Measurements from ENCODE around the gene MXI1.

Gene MXI1

DNA sequence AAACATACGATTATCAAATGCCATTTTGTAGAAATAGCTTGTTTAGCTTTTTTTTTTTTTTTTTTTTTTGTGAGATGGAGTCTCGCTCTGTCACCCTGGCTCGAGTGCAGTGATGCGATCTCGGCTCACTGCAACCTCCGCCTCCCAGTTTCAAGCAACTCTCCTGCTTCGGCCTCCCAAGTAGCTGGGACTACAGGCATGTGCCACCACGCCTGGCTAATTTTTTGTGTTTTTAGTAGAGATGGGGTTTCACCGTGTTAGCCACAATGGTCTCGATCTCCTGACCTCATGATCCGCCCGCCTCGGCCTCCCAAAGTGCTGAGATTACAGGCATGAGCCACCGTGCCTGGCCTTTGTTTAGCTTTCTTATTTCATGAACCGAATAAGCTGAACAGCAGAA, 65.6 kb downstream of the MXI1 start:
- in situ Hi-C loops (cut with MboI; ENCODE audit: low sequenced_read_pairs) = loop anchor here (10.0 kb wide), 1 partner anchor 138 kb away; no protein-coding TSS in a partner anchor

DNA sequence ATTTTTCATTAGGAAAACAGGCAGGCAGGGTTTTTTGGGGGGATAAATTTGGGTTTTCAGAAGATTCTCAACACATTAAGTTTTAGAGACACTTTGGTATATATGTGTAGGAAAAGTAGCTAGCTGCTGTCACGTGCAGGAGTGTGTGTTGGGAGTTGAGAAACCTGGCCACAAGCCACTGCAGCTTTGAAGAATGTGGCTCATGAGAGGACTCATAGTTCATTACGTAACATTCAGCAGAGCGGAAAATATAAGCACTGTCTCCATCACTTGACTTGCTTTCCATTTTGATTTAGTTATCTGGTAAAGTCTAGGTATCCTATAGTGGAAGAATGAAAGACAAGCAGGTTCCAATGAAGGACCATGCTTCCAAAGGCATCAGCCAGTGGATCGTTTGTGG, 66.1 kb downstream of the MXI1 start:
- in situ Hi-C loops (cut with MboI; ENCODE audit: low sequenced_read_pairs) = loop anchor here (10.0 kb wide), 1 partner anchor 139 kb away; no protein-coding TSS in a partner anchor

DNA sequence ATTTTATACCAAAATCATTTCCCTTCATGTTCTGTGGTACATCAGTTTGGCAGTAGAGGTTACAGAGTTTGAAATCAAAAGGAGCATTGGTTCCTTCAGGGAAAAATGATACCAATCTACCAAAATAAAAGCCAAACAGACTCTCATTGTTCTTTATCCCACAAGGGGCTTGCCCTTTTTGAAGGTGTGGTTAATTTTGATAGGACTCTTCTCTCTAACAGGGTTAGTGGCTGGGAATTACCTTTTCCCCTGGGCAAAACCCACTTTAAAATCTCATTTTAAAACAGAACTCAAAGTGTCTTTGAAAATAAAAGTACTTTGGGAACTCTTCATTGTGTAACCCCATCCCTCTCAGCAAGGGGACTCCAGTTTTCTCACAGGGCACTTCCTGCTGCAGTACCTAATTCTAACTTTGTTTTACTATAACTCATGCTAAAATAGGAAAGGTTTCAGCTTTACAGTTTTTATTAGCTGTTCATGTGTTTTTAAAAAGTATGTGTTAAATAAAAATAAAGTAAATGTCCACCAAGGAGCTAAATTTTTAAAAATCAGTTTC, 66.7 kb downstream of the MXI1 start:
- in situ Hi-C loops (cut with MboI; ENCODE audit: low sequenced_read_pairs) = loop anchor here (10.0 kb wide), 1 partner anchor 139 kb away; no protein-coding TSS in a partner anchor

DNA sequence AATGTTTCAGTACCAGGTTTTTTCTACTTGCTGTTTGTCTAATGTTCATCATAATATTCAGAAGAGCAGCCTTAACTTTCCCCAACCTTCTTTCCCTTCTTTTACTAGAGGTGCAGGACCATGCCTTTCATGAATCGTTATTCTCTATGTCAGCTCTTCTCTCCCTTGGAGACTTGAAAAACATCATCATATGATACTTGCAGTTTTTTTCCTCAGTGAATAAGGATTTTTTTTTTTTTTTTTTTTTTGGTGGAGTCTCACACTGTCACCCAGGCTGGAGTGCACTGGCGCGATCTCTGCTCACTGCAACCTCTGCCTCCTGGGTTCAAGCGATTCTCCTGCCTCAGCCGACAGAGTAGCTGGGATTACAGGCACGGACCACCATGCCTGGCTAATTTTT, 67.2 kb downstream of the MXI1 start:
- in situ Hi-C loops (cut with MboI; ENCODE audit: low sequenced_read_pairs) = loop anchor here (10.0 to 25.0 kb wide), 2 partner anchors 140 to 387 kb away; no protein-coding TSS in a partner anchor

DNA sequence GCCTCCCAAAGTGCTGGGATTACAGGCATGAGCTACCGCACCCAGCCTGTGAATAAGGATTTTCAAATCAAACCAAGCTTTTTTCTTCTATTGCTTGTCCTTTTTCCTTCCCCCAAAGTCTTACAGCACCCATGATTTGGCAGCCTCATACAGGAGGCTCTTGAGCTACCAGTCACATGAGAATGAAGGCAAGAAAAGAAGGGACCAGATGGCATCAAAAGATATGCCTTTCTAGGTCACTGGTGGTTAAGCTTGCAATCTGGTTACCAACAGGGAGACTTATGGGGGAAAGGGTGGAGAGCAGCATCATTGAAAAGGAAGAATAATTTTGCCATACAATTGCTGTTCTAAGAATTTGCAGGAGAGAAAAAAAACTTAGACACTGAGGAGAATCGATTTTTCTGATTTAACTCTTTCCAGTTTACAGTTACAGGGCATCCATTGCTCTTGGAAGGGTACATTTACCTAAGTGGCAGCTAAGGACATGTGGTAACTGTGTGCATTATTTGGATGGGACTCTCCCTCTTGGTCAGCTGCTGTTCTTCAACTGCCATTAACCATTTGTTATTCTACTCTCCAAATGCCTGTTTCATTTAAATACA, 67.8 kb downstream of the MXI1 start:
- in situ Hi-C loops (cut with MboI; ENCODE audit: low sequenced_read_pairs) = loop anchor here (10.0 to 25.0 kb wide), 2 partner anchors 140 to 388 kb away; no protein-coding TSS in a partner anchor

DNA sequence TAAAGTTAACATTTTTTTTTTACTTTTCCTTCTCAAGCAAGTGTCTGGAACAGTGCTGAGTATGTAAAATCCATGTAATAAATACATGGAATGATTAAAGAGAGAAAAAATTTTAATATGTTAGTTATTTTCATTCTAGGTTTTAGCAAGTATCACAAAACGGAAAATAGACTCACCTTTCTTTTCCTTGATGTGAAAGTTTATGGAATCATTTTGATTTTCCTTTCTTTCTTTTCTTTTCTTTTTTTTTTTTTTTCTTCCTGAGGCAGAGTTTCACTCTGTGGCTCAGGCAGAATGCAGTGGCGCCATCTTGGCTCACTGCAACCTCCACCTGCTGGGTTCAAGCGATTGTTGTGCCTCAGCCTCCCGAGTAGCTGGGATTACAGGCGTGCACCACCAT, 69.2 kb downstream of the MXI1 start:
- in situ Hi-C loops (cut with MboI; ENCODE audit: low sequenced_read_pairs) = loop anchor here (10.0 to 25.0 kb wide), 2 partner anchors 142 to 389 kb away; no protein-coding TSS in a partner anchor

DNA sequence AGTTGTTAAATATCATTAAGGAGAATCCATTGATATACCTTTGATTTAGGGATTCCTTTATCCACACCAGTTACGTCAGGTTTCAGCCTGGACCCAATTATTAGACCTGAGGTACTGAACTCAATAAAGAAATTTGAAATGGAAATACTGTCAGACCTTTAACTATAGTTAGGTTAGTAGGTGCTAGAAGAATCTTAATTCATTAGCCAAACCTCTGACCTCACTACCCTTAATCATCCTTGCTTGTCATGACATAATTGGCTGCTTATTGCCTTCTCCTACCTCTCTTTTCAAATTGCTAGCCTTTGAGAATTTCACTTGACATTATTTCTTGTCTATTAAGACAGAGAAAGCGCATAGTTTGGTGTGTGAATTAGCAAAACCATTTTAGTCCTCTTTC, 70.2 kb downstream of the MXI1 start:
- in situ Hi-C loops (cut with MboI; ENCODE audit: low sequenced_read_pairs) = loop anchor here (10.0 to 25.0 kb wide), 2 partner anchors 143 to 390 kb away; no protein-coding TSS in a partner anchor

DNA sequence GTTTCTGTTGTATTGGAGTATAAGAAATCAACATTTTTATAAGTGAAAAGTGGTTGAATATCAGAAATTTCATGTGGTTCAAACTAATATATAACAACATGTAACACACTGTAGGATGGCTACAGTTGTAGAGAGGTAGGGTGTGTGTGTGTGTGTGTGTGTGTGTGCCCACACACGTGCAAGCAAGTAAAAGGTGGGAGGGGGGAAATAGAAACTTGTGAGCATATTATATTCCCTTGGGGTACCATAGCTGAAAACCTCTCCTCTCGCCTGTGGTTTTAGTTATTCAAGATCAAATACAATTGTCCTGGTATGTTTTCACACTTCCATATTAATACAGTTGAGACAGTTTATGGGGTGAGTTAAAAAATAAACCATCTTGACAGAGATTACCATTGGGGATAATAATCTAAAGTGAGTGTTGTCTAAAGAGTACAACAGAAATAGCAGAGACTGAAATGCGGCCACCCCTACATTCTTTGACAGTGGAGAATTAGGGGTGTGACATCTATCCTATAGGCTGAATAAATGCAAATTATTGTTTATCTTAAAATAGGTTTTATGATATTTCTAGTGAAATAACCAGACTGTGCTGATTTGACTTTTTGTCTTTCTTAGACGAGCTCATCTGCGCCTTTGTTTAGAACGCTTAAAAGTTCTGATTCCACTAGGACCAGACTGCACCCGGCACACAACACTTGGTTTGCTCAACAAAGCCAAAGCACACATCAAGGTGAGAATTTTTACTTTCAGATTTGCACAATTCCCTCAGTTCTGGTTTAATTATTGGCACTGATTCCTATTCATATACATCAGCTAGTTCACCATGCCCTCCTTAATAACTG, 71.4 kb downstream of the MXI1 start:
- in situ Hi-C loops (cut with MboI; ENCODE audit: low sequenced_read_pairs) = loop anchor here (10.0 to 25.0 kb wide), 2 partner anchors 144 to 391 kb away; no protein-coding TSS in a partner anchor

DNA sequence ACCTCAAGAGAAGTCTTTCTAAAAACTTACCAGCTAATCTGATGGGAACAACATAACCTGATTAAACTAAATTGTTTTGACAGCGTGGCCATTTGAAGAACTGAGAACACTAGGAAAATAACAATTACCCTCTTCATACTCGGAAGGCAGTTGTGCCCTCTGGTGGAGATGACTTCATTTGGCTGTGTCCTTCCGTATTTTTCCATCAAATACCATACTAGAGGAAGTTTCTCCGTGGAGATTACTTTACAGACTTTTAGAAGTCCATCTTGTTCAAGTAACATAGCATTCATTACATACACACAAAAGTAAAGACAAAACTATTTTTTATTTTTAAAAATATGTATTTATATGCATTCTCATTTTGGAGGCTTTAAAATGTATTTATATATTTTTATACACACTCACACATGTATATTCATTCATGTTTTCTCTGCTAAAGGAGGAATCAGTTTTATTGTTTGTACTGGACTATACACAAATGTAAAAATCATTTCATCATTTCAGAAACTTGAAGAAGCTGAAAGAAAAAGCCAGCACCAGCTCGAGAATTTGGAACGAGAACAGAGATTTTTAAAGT, 72.1 kb downstream of the MXI1 start:
- in situ Hi-C loops (cut with MboI; ENCODE audit: low sequenced_read_pairs) = loop anchor here (10.0 to 25.0 kb wide), 2 partner anchors 145 to 392 kb away; no protein-coding TSS in a partner anchor

DNA sequence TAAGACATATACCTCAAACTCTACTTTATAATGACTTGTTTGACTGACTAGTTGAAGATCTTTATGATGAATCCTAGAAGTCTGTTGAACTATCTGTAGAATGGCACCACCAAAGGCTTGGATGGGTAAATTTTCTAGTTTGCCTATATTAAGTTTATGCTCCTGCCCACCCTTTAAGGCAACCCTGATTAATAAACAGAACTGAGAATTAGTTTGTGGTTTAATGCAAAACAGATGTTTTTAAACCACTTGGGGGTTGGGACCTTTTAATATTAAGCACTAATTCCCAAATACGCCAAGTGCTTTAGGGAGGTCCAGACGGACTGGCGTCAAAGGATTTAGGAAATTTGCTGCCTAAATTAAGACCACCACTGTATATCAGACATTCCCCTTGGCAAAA, 76.9 kb downstream of the MXI1 start:
- in situ Hi-C loops (cut with MboI; ENCODE audit: low sequenced_read_pairs) = loop anchor here (25.0 kb wide), 1 partner anchor 397 kb away; no protein-coding TSS in a partner anchor

DNA sequence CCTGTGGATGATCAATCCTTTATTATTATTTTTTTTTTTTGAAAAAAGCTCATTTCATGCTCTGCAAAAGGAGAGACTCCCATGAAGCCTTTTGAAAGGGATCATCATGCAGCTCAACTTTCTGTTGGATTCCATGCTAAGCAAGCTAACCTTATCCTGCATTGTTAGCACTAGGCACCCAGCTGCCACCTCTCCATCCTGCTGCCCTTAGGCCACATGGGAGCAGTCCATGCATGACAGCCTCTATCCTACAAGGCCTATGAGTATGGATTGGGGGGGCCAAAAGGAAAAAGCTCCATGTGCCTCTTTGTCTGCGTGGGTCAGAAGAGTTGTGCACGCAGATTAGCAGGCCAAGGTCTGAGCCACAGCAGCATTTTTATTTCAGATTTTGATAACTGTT, 78.1 kb downstream of the MXI1 start:
- in situ Hi-C loops (cut with MboI; ENCODE audit: low sequenced_read_pairs) = loop anchor here (25.0 kb wide), 1 partner anchor 398 kb away; no protein-coding TSS in a partner anchor

DNA sequence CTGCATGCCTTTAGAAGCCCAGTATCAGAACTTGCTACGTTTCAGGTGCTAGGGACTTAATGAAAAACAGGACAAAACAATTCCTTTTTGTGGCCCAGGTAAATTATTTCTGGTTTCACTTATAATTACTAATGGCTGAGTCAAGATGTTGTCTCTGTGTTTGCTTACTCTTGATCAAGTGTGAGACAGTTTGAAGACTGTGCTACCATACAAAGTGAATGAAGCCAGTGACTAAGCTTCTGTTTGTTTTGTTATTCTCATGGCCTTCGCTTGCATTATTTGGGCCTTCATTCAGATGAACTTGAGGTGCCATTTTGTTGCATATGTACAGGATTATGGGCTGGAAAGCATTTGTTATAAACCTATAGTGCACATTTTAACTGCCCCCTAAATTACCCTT, 79.4 kb downstream of the MXI1 start:
- in situ Hi-C loops (cut with MboI; ENCODE audit: low sequenced_read_pairs) = loop anchor here (25.0 kb wide), 1 partner anchor 400 kb away; no protein-coding TSS in a partner anchor

DNA sequence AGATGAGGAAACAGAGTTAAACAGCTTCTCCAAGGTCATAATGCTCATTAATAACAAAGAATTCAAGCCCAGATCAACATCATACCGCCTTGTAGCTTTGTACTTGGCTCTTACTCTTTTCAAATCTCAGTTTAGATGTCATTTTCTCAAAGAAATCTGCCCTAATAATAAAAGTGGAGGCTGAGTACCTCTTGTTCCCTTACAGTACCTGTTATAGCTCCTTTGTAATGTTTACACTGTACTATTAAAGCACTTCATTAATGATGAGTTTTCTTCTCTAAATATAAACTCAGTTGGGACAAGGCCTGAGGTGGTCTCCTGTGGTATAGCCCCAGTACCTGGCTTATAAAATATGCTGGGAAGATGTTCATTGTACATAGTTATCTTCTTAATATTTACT, 89.6 kb downstream of the MXI1 start:
- in situ Hi-C loops (cut with MboI; ENCODE audit: low sequenced_read_pairs) = loop anchor here (25.0 kb wide), 1 partner anchor 410 kb away; no protein-coding TSS in a partner anchor

DNA sequence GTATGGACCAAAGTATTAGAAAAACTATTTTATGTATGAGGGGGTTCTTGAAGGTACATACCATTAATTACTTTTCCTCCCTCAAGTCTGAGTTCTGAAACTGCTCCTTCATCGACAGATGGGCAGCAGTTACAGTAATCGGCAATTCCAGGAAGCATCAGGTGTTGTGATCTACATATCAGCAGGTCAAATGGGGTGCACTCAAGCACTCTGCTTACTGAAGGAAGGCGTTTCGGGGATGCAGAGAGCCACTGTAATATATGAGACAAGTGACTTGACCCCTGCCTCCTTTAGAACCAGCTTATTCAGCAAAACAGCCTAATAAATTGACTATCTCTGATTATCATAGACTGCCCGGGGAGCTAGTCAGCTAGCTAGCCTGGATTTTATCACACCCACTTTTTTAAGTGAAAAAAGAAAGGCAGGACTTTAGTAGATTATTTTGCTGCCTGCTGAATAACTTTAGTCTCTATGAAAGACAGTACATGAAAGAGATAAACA, 93.1 kb downstream of the MXI1 start:
- in situ Hi-C loops (cut with MboI; ENCODE audit: low sequenced_read_pairs) = loop anchor here (25.0 kb wide), 1 partner anchor 562 kb away; the partner anchor contains the start of gene PDCD4

DNA sequence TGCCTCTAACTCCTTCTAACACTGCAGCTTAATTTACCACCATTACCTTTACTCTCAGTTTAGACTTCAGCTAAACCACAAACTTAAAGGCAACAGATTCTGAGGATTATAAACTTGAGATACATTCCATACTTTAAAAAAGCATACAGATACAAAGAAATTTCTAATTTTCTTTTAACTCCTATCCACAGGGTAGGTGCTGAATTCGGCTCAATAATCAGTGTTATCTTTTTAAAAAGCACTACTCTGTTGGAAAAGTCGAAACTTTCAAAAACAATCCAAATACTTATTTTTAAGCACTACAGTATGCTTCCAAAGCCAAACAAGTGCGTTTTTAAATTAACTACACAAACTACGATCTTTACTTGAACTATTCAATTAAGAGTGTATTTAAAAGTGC, 96.3 kb downstream of the MXI1 start:
- in situ Hi-C loops (cut with MboI; ENCODE audit: low sequenced_read_pairs) = loop anchor here (25.0 kb wide), 1 partner anchor 559 kb away; the partner anchor contains the start of gene PDCD4

DNA sequence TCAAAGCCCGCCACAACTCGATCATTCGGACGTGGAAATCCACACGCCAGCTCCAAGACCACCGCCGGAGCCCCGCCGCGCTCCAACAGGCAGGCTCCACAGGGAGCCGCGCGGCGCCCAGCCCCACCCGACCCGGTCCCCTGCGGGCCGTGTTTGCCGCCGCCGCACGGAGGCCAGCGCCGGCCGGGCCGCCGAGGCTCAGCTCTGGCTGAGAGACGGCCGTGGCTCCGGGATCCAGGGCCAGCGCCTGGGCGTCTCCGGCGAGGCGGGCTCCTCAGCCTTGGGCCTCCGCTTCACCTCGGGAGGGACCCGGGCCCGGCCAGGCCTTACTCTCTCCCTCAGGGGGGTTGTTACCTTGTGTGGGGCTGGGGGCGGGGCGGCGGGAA, 97.0 kb downstream of the MXI1 start:
- in situ Hi-C loops (cut with MboI; ENCODE audit: low sequenced_read_pairs) = loop anchor here (25.0 kb wide), 1 partner anchor 558 kb away; the partner anchor contains the start of gene PDCD4

DNA sequence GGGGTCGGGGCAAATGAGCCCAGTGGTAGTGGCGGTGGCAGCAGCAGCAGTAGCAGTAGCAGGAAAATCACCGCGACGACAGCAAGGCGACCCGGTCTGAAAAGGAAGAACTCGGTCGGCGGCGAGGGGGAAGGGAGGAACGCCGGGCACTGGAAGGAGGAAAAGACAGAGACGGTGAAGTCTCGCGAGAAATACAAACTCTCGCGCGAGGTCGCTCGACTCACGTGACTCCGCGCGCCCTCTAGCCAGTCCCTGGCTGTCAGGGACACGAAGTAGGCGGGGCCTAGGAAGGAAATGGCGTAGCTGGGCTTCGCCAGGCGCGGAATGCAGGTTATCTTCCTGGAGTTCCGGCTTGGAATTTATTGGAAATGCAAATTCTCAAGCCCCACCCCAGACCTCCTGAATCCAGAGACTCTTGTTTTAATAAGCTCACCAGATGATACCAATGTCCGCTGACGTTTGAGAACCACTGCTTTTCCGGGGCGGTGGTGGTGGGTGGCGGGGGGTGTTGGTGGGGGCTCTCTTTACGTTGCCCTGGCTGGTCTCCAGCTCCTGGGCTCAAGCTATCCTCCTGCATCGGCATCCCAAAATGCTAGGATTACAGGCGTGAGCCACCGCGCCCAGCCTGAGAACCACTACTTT, 97.5 kb downstream of the MXI1 start, which contains the start of gene SMNDC1:
Gene SMNDC1 (minus strand): TSS at position 141 of the 642 bp plus-strand sequence. CDS start 1,333 bp downstream, outside the sequence.
- in situ Hi-C loops (cut with MboI; ENCODE audit: low sequenced_read_pairs) = loop anchor here (25.0 kb wide), 1 partner anchor 557 kb away; the partner anchor contains the start of gene PDCD4

DNA sequence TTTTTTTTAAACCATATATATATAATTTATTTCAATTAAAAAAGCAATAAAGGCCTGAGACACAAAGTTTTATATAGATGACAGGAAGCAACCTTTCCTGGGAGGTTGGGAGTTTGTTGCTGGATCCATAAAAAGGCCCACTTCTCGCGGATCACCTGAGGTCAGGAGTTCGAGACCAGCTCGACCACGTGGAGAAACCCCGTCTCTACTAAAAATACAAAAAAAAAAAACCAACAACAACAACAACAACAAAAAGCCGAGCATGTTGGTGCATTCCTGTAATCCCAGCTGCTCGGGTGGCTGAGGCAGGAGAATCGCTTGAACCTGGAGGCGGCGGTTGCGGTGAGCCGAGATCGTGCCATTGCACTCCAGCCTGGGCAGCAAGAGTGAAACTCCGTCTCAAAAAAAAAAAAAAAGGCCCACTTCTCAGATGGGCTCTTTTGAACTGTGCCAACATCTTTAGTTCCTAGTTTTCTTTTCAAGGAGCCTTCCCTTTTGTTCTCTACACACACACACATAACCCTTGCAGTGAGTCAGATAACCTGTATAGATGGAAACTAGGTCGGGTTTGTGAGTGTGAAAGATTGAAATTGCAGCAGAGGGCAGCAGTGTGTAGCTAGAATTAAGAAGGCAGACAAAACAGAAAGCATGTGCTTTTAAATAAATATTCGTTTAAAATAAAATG, 98.5 kb downstream of the MXI1 start:
- in situ Hi-C loops (cut with MboI; ENCODE audit: low sequenced_read_pairs) = loop anchor here (25.0 kb wide), 1 partner anchor 556 kb away; the partner anchor contains the start of gene PDCD4

DNA sequence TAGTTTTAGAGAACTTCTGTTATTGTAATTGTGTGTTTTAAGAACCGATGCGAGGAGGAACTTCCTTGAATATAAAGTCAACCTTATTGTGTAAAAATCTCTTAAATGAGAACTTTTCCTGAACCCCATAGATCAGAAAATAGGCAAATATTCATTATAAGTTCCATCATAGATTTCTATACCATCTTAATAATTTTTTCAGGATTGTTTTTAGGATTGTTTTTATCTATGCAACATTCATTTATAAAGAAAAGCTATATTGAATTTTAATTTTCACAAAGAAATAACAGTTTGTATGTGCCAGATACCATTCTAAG, 99.0 kb downstream of the MXI1 start:
- in situ Hi-C loops (cut with MboI; ENCODE audit: low sequenced_read_pairs) = loop anchor here (25.0 kb wide), 1 partner anchor 556 kb away; the partner anchor contains the start of gene PDCD4
